A172 (cell line): Measurements from ENCODE around the gene LRRC4B. TPM values are rescaled to one million over a fixed set of nuclear protein-coding genes. Genes with fewer than 3 reads are reported as not detected.

Experiments used
- total RNA-seq: library from RNA; depleted of rRNA; stranded (reverse); fragments of >200 nt; shearing (Covaris generic); gene quantifications from 2 replicates; pipeline ENCODE4 v1.2.3, GENCODE V29; 2014; rRNA removed

The LRRC4B gene
- total RNA-seq, 1 experiment from 2014 or later = 12.3 TPM

Other genes starting within 250 kb of the LRRC4B start
- gene KCNC3, start 239.1 kb downstream of the LRRC4B start, total RNA-seq = 0.22 TPM in 1 of 2 replicates, not detected in the other
- 0.07 and 0.16 TPM in 2 replicates for gene NAPSA, start 202.8 kb downstream of the LRRC4B start, total RNA-seq
- 96.8 and 97.3 TPM in 2 replicates for gene NR1H2, start 192.0 kb downstream of the LRRC4B start, total RNA-seq
- gene POLD1, start 184.1 kb downstream of the LRRC4B start, total RNA-seq = 57.5 and 79.9 TPM in 2 replicates
- gene SPIB, start 149.5 kb downstream of the LRRC4B start, total RNA-seq = 0.07 and 0.14 TPM in 2 replicates
- not detected in 2 replicates for gene MYBPC2, start 135.5 kb downstream of the LRRC4B start, total RNA-seq
- 61.5 and 64.7 TPM in 2 replicates for gene EMC10, start 91.9 kb downstream of the LRRC4B start, total RNA-seq
- 1.6 TPM in 1 of 2 replicates, not detected in the other for gene GARIN5A, start 91.6 kb downstream of the LRRC4B start, total RNA-seq
- 38.4 and 44.4 TPM in 2 replicates for gene JOSD2, start 57.2 kb downstream of the LRRC4B start, total RNA-seq
- 0.36 TPM in 1 of 2 replicates, not detected in the other for gene ASPDH, start 54.5 kb downstream of the LRRC4B start, total RNA-seq
- gene SYT3, start 71.4 kb upstream of the LRRC4B start, total RNA-seq = 1.9 and 2.2 TPM in 2 replicates
- 2.1 TPM in 1 of 2 replicates, not detected in the other for gene C19orf81, start 81.0 kb upstream of the LRRC4B start, total RNA-seq
- 0.40 and 0.48 TPM in 2 replicates for gene SHANK1, start 151.4 kb upstream of the LRRC4B start, total RNA-seq
- 4.8 and 7.9 TPM in 2 replicates for gene CLEC11A, start 154.9 kb upstream of the LRRC4B start, total RNA-seq
- not detected in 2 replicates for gene GPR32, start 202.0 kb upstream of the LRRC4B start, total RNA-seq
- not detected in 2 replicates for gene ACP4, start 222.0 kb upstream of the LRRC4B start, total RNA-seq